GM12873 (cell line): ENCODE data around the gene ACOD1.

Experiments
- TF ChIP-seq, protein P1 (sequence below): IDR thresholded peaks from 2 replicates; pipeline ENCODE4 v1.5.1; 2012; ENCODE audit warnings: low read depth, mild to moderate bottlenecking, moderate library complexity, low read length, control low read depth; ENCODE audit not compliant: insufficient read depth; ENCODE audit errors: missing control alignments

ACOD1 gene

DNA sequence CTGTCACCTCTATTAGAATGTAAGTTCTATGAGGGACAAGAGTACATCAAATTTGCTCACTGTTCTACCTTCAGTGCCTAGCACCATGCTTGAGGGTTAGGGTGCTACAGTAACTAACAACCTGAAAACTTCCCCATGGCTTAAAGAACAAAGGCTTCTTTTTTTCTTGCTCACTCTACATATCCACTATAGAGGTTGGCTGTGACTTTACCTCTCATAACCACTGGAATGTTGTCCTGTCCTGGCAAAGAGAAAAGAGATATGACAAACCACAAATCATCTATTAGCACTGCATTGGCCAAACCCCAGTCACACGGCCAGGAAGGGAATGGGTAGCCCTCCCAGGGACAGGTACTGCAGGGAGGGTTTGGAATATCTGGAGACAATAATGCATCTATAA lies 23.2 kb upstream of the ACOD1 start:
- TF ChIP-seq, protein P1, sequence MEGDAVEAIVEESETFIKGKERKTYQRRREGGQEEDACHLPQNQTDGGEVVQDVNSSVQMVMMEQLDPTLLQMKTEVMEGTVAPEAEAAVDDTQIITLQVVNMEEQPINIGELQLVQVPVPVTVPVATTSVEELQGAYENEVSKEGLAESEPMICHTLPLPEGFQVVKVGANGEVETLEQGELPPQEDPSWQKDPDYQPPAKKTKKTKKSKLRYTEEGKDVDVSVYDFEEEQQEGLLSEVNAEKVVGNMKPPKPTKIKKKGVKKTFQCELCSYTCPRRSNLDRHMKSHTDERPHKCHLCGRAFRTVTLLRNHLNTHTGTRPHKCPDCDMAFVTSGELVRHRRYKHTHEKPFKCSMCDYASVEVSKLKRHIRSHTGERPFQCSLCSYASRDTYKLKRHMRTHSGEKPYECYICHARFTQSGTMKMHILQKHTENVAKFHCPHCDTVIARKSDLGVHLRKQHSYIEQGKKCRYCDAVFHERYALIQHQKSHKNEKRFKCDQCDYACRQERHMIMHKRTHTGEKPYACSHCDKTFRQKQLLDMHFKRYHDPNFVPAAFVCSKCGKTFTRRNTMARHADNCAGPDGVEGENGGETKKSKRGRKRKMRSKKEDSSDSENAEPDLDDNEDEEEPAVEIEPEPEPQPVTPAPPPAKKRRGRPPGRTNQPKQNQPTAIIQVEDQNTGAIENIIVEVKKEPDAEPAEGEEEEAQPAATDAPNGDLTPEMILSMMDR, result no peak

DNA sequence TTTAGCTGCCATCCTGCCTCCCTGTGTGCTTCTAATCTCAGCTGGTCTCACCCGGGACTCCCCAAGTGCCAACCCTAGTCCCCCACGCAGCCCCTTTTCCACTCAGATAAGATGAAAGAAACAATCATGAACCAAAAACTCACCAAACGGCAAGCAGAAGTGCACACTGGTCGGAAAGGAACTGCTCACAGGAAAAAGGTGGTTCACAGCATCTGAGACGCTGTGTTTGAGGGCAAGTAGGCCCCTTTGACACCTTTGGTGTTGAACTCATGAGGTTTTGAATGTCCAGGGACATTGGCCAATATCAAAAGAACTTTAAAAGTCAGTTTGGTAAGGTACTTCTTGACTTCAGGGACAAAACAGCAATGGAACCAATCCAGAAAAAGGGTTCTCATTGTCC lies 20.4 kb upstream of the ACOD1 start:
- TF ChIP-seq, protein P1, result no peak

DNA sequence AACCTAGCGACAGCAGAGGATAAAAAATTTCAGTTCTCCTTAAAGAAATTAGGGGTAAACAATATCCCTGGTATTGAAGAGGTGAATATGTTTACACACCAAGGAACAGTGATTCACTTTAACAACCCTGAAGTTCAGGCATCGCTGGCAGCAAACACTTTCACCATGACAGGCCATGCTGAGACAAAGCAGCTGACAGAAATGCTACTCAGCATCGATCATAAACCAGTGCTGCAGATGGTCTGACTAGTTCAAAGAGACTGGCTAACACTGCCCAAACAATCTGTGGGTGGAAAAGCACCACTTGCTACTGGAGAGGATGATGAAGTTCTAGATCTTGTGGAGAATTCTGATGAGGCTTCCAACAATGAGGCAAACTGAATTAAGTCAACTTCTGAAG lies 19.9 kb upstream of the ACOD1 start:
- TF ChIP-seq, protein P1, result no peak

DNA sequence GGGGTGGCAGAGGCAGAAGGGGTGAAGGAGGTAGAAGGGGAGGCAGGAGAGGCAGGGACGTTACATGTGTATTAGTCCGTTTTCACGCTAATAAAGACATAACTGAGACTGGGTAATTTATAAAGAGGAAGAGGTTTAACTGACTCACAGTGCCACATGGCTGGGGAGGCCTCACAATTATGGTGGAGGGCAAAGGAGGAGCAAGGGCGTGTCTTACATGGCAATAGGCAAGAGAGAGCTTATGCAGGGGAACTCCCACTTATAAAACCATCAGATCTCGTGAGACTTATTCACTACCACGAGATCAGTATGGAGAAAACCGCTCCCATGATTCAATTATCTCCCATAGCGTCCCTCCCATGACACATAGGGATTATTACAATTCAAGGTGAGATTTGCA lies 19.0 kb upstream of the ACOD1 start:
- TF ChIP-seq, protein P1, result no peak

DNA sequence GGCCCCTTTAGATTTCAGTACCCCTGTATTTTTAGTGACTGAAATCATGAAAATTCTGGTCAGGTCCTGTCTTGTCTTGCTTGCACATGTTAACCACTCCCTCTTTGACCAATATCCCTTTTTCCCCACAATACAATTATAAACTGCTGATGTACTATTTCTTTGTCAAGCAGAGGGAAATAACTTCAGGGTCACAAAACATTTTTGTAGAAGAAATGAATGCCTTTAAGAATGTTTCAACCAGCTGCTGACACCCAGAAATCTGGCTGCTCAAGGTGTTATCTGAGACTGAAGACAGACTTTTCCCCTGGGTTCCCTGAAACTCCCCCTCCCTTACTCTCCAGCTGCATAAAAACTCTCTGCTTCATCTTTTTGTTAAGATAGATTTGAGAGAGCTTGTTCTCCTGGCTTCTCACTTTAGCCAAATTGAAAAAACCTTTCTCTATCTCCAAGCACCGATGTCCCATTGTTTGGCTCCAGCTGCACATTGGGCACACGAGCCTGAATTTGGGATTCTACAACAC lies 18.4 kb upstream of the ACOD1 start:
- TF ChIP-seq, protein P1, result no peak

DNA sequence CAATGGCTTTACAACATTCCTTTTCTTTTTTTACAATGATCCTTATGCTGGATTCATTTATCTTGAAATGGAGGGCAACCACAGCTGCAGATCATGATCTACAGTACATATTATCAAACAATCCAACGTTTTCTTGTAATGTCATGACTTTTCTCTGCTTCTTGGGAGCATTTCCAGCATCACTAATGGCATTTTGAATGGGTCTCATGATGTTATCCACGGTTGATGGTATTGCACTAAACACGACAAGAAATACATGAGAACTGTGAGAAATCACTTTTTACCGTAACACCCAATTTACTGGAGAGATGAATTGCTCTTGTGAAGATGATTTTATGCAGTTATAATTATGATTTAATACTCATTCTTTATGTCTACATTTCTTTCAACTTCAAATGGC lies 16.2 kb upstream of the ACOD1 start:
- TF ChIP-seq, protein P1, result no peak

DNA sequence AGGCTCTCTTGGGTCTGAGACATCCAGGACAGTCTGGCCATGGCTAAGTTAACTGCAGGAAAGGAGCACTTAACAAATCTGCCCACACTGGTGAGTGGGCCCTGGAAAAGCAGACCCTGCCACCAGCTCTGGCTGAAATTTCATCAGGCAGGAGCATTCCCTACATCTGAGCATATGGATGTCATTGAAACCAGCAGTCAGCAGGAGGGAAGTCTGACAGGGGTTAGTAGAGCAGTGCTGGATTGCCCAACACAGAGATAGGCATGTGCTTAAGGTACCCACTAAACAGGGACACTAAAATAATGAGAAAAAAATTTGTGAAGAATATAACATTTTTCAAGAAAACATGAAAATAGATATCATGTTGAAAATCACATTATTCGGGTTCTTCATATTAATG lies 13.6 kb upstream of the ACOD1 start:
- TF ChIP-seq, protein P1, result no peak

DNA sequence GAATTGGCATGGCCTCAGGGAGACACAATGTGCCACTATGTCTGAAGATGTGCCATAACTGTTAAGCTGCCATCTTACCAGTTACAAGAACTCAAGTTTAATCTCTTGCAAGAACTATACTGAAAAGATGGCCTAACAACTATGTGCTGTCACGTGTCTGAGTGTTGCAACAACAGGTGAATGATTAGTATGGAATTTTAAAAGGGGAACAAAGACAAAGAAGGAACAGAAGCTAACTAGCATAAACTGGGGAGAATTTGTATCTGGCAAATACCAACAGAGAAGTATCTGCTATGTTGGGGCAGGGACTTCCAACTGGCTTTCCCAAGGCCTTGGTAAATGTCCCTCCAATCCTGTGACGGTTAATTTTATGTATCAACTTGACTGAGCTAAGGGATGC lies 11.5 kb upstream of the ACOD1 start:
- TF ChIP-seq, protein P1, result no peak
